ENCODE data around the gene MMP17.

- TF ChIP-seq CTCF (IDR thresholded peaks at IDR 0.05; ENCODE audit: poor library complexity, severe bottlenecking) (no peak), EP300 (conservative IDR thresholded peaks at IDR 0.05; ENCODE audit: poor library complexity, severe bottlenecking) (no peak)
Measured at GRCh38 chr12:131787143-131787660, 41.0 kb upstream of the MMP17 start.

Measured in neural cell (in vitro differentiated cells).